HG03469 (cell line): Measurements from ENCODE around the gene SLC9C2.
"Not testable (repeated sequence)": the region's sequence is repeated elsewhere in the genome, so short reads cannot be mapped to it uniquely, and the experiment has no call there.

Source experiments
- ATAC-seq: cut with Tn5 transposase; IDR thresholded peaks from one replicate; pipeline ENCODE4 v1.9.1; 2021; ENCODE audit warnings: mild to moderate bottlenecking, moderate library complexity, moderate number of reproducible peaks; ENCODE audit not compliant: unreplicated experiment

SLC9C2 gene

DNA sequence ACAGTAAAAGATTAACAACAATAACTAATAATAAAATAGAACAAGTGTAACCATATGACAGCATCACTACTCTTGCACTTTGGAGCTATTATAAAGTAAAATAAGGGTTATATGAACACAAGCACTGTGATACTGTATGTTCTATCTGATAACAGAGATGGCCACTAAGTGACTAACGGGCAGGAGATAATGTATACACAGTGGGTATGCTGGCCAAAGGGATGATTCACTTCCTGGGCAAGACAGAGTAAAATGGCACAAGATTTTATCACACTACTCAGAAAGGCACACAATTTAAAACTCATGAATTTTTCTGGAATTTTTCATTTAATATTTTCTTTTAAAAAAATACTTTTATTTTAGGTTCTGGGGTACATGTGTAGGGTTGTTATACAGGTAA lies 12.3 kb downstream of the SLC9C2 start:
- no peak for ATAC-seq

DNA sequence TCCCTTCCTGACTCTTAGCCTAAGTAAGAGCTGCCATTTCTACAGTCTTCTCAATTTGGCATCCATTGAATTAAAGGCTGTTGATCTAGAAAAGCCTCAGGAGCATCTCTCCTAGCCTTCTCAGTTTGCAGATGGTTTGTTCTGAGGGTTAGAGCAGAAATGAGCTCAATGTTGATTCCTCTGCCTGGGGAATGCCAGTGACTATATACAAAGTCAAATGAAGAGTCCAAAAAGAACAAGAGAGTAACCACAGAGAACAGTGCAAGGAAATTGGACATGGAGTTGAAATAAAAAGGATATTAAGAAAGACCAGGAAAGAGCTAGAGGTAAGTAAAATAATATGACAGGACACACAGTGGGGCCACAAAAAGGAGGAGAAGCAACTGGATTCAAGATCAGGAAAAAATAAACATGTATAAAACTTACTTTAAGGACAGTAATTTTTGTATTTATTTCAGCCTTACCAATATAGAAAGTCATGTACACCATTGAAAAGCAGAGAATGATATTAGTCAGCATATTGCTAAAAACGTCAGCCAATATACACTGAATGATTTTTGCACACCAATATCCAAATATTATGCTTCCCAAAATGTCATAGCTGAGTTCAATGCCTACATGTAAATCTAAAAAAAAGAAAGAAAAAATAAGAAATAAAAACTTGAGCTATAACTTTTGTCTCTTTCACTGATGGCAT lies 21.3 kb downstream of the SLC9C2 start:
- ATAC-seq = no peak

DNA sequence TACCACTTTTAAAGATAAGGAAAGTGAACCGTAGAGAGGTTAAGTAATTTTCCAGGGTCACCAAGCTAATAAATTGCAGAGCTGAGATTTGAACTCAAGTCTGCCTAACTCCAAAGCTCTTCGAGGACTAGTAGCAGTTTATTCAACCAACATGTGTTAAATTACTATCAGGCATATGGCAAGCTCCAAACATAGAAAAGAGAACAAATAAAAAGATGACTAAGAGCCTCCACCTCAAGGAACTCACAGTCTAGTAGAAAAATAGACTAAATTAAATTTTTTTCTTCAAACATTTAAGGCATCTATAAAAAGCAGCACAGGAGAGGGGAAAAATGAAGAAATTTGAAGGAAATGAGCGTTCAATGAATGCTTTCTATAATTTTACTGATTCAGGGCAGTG lies 22.2 kb downstream of the SLC9C2 start:
- ATAC-seq = no peak

DNA sequence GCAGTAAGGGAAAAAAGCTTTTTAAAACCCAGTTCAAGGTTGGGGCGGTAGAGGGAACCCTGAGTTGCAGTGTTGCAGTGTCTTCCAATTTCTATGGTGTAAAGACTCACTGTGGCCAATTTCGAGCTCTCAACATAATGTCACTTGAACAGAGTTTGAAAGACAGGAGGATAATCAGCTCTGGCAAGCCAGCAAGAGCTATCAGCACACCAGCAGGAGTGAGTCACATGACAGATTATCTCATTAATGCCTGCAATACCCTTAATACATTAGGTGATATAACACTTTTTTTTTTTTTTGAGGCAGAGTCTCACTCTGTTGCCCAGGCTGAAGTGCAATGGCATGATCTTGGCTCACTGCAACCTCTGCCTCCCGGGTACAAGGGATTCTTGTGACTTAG lies 22.8 kb downstream of the SLC9C2 start:
- no peak for ATAC-seq

DNA sequence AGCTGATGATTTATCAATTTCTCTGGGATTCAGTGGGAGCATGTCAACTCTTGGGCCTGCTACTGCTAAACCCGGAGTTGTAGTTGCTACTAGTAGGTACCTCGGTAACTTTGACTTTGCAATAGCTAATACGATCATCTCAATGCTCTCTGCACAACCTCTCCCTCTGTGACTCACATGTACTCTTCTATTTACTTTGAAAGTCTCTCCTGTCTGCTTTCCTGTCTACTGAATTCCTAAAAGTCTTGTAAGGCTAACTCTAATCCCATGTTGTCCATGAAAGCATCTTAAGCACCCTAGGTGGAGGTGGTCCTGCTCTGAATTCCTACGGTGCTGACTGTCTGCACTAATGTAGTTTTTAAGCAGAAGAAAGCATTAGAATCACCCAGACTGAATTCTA lies 29.3 kb downstream of the SLC9C2 start:
- no peak for ATAC-seq

DNA sequence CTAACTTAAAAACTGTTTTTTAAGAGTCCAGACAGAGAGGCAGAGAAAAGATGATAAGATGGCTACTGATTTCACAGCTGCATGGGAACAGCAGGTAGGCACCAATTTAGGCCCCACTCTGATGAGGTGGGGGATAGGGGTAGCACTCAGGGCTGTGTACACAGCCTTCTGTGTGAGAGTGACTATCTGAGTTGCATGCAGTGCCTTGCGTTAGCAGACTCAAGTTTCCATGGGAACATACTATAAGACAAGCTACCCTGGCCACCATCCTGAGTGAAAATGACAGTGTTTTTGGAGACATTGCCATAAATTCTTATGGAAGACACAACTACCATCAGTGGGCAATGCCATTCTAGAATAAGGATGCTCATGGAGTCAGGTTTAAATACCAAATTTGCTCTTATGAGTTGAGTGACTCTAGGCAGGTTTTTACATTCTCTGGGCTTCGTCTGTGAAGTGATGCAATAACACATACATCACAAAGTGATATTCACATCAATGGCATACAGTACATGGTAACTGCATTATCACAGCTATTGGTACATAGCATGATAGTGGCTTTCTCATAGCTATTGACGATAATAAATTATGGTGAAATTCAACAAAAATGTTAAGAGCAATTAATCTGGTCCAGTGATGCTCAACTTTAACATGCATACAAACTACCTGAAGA lies 30.5 kb downstream of the SLC9C2 start:
- ATAC-seq = no peak

DNA sequence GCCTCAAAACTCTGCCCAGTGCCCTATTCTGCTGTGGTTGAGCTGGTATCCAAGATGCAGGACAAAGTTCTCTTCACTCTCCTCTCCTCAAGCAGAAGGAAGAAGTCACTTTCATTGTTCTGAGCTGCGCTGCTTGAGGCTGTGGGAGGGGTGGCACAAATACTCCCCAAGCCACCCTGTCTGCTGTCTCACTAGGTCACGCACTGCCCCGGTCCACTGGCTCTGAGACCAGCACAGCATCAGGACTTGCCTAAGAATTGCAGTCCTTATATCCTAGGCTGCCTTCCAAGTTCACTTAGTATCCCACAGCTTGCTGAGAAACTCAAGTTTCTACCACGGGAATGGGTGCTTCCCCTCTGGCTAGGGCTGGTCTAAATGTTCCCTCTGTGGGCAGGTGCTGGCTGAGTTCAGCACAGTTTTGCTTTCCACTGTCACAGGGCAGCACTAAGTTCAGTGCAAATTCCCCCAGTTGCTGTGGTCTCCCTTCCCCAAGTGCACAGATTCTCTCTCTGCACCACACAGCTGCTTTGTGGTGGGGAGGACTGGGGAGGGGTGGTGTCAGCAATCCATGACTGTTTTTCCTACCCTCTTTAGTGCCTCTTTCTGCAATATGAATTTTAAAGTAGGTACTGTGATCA lies 32.4 kb downstream of the SLC9C2 start:
- no peak for ATAC-seq

DNA sequence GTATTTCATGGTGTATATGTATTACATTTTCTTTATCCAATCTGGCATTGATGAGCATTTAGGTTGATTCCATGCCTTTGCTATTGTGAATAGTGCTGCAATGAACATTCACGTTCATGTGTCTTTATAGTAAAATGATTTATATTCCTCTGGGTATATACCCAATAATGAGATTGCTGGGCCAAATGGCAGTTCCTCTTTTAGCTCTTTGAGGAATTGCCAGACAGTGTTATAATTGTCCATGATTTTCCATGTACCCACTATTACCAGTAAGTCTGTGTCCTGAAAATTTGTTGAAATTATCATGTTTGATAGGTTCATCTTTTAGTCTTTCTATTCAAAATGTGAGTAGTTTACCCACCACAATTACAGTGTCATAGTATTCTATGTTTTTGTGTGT lies 34.4 kb downstream of the SLC9C2 start:
- ATAC-seq = no peak

DNA sequence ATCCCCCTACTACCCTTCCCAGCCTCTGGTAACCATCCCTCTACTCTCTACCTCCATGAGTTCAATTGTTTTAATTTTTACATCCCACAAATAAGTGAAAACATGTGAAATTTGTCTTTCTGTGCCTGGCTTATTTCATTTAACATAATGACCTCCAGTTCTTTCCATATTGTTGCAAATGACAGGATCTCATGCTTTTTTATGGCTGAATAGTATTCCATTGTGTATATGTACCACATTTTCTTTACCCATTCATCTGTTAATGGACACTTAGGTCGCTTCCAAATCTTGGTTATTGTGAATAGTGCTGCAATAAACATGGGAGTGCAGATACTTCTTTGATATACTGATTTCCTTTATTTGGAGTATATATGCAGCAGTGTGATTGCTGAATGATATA lies 39.0 kb downstream of the SLC9C2 start:
- not testable (repeated sequence) for ATAC-seq

DNA sequence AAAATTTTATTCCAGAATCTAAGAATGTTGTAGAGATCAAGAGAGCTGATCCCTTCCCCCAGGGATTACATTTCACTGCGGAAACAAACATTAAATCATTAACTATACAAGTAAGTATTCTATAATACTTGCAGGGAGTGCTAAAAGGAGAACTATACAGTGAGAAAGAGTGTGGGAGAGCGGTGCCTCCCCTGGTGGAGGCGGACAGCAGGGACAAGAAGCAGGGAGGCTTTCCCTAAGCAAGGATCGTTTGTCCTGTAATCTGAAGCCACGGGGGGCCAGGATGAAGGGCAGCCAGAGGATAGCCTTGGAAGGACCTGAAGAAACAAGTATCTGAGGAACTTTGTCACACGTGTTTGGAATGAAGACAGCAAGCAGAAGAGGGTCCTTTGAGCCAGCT lies 40.1 kb downstream of the SLC9C2 start:
- ATAC-seq = no peak

DNA sequence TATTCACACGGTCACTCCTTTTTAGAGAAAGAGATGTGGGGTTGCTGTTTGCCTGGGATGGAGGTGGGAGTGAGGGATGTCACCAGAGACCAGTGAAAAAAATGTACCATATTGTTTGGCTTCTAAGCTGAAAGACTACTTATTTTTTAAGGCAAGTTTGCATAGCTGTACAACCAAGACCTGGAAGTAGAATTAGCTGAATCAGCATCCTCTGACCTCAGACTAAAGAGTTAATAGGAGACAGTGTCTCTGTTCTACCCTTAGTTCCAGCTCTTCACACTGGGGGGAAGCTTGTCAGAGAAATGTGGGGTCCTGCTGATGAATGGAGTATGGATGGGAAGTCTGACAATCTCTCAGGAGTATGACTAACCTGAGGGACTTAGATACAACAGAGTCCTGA lies 41.6 kb downstream of the SLC9C2 start:
- ATAC-seq = no peak

DNA sequence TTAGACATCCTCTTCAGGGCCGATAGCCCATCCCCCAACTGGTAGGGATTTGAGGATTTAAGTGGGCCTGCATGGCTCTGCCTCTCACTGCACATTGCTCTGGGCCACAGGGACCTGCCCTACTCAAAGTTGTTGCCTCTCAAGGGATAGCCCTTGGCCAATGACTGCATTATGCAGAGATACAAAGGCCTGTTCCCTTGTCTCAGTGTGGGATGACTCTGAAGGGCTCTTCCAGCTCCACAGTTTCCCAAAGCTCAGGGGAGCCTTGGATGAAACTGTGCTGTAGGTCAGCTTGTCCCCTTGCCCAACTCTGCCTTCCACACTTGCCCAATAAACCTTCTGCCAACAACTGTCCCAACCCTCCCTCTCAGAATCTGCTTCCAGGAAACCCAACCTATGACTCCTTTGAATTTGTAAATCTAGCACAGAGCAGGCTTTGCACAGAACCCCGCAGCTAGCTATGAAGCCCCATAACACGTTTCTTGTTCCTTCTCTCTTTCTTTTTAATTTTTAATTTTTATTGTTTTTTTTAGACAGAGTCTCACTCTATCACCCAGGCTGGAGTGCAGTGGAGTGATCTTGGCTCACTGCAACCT lies 42.5 kb downstream of the SLC9C2 start:
- ATAC-seq = no peak

DNA sequence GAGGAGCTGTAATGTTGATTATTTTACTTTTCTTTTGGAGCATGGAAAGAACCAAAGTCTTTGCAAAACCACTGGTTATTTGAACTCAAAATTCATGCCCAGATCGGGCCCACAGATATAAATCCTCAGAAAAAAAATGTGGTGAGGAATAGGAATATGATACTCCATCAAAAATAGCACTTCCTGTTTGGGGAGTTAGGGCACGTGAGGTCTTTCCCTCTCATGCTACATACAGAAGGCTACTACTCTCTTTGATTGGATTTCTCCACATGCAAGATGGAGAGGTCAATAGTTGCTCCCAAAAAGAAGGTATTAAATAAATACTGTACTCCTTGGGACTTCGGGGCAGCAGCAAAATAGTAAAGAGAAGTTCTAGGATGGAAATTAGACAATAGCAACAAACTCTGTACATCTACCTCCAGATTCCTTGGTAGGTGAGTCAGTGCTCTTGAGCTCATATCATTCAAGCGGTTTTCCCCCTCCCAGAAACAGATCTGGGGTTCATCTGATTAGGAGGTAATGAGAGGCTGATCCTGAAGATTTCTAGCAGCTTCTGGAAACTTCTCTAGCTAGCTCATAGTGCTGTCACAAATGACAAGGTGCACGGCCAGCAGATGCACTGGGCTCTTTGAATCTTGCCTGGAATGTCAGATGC lies 47.1 kb downstream of the SLC9C2 start:
- no peak for ATAC-seq

DNA sequence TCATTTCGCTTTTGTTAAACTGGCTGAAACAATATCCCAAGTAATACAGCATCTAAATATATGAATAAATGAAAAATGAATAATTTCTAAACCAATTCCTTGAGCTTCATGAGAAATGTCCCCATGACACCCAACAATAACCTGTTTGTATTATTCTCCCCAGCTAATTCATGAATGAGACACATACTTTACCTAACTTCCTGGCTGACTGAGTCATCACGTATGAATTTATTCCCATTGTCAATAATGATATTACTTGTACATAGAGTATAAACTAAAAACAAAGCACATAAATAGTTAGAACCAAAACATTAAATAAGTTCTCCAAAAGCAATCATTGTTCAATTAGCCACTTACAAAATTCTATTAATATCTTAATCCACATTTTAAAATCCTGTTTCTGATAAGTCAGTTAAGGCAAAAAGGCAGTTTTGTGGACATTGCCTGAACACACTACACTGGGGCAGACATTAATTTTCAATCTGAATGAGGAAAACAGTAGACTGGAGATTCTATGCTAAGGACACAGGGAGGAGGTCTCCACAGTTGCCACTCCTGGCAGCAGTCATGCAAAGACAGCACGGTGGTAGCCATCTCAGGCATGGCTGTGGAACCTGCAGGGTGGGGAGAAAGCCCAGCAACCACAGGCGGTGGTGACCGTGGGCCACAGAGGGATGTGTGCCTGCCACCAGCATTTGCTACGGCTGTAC lies 48.2 kb downstream of the SLC9C2 start:
- ATAC-seq = no peak

DNA sequence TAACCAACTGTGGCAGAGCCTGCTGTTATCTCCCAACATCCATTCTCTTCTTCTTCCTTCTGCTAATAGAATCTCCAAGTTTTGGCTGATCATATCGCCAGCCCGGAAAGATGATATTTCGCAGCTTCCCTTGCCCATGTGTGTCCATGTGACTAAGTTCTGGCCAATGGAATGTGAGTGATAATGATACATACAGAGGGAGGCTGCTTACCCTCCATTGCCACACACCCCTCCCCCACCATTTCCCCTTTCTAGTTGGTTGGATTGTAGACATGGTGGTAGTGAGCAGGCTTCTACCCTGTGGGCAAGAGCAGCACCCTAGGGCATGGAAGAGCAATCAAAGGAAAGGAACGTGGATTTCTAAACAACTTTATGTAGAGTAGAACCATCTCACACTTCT lies 48.8 kb downstream of the SLC9C2 start:
- no peak for ATAC-seq

DNA sequence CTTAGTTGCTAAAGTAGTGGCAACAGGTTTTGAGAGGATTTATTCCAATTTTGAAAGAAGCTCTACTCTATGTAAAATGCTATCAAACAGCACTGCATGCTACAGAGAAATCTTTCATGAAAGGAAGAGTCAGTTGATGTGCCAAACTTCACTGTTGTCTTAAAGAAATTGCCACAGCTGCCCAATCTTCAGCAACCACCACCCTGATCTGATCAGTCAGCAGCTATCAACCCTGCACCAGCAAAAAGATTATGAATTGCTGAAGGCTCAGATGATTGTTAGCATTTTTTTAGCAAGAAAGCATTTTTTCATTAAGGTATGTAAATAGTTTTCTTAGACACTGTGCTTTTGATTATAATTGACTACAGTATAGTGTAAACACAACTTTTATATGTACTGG lies 49.6 kb downstream of the SLC9C2 start:
- no peak for ATAC-seq

DNA sequence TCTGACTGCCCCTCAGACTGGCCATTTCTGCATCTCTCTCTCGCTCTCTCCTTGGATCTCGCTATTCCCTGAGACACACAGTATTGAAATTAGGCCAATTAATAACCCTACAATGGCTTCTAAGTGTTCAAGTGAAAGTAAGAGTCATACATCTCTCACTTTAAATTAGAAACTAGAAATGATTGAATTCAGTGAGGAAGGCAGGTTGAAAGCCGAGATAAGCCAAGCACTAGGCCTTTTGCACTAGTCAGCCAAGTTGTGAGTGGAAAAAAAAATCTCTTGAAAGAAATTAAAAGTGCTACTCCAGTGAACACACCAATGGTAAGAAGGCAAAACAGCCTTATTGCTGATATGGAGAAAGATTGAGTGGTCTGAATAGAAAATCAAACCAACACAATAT lies 51.2 kb downstream of the SLC9C2 start:
- ATAC-seq = no peak

DNA sequence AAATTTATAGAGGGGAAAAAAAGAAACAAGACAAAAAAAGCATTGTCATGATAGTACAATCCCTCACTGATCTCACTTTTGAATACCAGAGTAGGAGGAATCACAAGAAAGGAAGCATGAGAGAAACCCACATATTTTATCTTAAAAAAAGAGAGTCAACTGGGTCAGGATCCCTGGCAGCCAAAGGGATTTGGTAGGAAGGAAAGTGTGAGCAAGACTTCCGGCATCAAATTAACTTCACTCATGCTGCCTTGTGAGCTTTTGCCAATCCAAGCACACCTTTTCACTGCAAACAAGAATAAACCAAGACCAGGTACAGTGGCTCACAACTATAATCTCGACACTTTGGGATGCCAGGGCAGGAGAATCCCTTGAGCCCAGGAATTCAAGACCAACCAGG lies 53.1 kb downstream of the SLC9C2 start:
- no peak for ATAC-seq

DNA sequence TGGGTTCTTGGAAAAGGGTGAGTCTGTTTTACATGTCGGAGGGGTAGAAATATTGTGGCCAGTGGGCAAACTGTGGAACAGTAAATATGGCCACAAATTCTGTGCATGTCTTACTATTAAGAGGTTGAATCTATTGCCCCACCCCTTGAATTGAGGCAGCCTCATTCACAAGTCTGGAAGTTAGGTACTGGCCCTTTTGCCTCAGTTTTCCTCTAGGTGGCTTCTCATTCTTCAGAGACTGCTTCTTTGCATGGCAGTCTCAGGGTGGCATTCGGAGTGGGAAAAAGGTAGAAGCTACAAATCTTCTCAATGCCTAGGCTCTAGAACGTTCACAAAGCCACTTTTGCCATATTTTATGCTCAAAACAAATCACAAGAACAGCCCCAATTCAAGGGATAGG lies 57.2 kb downstream of the SLC9C2 start:
- no peak for ATAC-seq

DNA sequence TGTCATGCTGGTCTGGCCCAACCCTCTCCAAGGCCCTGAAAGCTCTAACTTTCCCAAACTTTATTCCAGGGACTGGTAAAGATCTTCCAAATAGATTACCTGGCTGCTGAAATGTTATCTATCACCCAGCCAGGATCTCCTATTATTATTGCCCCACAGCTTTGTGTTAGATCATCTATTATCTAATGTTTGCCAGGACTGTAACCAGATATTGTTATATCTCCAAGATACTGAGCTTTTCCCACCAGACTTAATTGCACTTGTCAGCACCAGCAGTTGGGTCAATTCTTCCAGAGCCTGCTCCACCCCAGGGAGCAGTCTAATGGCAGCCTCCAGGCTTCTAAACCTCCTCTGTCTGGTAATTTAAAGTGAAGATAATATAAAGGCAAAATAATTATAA lies 66.6 kb downstream of the SLC9C2 start:
- ATAC-seq = no peak

DNA sequence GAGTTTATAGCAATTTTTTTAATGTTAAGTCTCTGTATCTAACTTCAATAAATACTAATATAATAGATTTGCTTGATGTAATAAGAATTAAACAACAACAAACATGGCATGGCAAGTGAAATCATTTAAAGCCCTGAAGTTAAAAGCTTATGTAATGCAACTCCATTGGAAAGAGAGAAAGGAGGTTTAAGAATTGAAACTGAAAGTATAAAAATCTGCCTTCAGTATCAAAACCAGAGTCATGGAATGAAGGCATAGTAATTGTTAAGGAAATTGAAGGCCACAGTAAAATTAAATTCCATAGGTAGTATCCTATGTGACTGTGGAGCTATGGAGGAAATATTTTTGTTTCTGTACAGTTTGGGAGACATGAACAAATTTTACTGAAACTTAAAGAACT lies 70.6 kb downstream of the SLC9C2 start:
- no peak for ATAC-seq
